ENCODE results near the gene SMARCD1.

DNA sequence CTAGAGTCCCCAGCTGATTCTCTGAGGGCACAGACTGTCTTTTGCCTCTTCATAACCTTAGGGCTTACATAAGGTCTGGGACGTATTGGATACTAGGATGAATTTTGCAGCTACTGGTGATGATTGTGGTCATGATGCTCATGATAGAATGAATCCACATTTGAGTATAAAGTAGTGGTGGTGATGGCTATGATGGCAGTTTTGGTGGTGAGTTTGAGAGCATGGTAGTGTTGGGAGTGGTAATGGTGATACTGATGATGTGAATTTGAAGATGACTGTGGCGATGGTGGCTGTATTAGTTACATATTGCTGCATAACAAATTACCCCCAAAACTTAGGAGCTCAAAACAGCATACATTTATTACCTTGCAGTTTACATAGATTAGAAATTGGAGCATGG is 41.8 kb upstream of the SMARCD1 start:
- TF ChIP-seq POLR2A (IDR thresholded peaks at IDR 0.05; ENCODE audit: low read depth), result no peak
- TF ChIP-seq POLR2AphosphoS5 (IDR thresholded peaks at IDR 0.05), result no peak
- no peak for TF ChIP-seq EP300 (IDR thresholded peaks at IDR 0.05)

Measured in esophagus muscularis mucosa (tissue), 3 donors.